Measurements from ENCODE around the gene VPS26C. TPM values are rescaled to one million over a fixed set of nuclear protein-coding genes. Genes with fewer than 3 reads are reported as not detected.

VPS26C gene
- total RNA-seq, 1 experiment from 2014 or later: 56.2 TPM

GRCh38 chr21:37210130-37210529 lies 57.0 kb downstream of the VPS26C start:
- Histone ChIP-seq H3K27me3 (ENCODE audit: control insufficient read depth, insufficient read depth, low read length) (no peaks in the 10 kb centered on the region), H3K36me3 (replicated peaks; ENCODE audit: control insufficient read depth, insufficient read depth, low read length) (no peaks in the 10 kb centered on the region), H3K4me3 (ENCODE audit: insufficient read depth, low read depth, low read length) (no peak overlapping the region)
- DNase-seq: no peak

DNA sequence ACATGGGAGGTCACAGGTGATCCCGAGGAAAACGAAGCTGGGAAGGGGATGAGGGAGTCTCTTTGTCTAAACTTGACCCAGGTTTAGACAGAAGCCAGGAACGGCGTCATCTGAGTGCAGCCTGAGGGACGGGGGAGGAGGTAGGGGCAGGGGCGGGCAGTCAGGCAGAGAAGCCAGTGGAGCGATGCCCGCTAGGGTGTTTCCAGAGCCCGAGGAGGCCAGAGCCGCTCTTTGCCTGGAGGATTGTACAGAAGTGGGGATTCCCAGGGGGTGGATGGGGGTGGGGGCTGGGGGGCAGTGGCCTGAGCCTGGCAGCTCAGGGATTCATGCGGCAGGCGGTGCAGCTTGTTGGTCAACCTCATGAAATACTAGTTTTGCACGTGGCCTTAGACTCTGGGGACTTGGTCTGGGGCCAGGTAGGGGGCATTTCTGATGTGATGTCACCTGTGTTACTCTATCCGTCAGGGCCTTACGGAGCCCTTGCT lies 58.4 kb downstream of the VPS26C start:
- no peak for DNase-seq
- Histone ChIP-seq H3K4me3 (ENCODE audit: insufficient read depth, low read depth, low read length) (no peak overlapping the region), H3K36me3 (replicated peaks; ENCODE audit: control insufficient read depth, insufficient read depth, low read length) (no peaks in the 10 kb centered on the region), H3K27me3 (ENCODE audit: control insufficient read depth, insufficient read depth, low read length) (no peaks in the 10 kb centered on the region)

DNA sequence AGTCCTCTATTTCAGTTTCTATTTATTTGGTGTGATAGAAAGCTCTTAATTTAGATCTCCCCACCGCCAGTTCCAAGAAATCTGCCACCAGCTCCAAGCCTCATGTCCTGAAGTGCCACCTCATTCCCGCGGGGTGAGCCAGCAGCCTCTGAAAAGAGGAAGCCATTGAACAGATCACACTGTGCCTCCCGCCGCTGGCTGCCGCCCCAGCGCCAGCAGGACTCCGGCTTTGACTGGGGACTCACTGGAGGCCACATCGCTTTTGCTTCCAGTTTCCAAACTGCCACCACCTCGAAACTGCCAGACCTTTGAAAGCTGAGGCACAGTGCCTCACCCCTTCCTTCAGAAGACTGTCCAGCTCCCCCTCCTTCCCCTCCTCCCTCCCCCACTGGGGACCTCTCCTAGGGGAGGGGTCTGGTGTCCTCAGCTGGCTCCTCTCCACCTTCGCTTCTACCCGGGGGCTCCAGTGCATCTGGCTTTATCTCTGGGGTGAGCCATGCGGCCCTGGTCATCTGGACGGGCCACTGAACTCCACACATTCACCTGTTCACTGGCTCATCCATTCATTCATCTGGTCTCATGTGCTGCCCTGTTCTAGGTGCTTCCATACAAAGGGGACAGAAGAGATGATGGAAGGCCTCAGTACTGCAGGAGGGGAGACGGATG lies 58.9 kb downstream of the VPS26C start:
- no peak for DNase-seq
- no peaks in the 10 kb centered on the region for H3K36me3 ChIP-seq (replicated peaks; ENCODE audit: control insufficient read depth, insufficient read depth, low read length)
- H3K27me3 ChIP-seq (ENCODE audit: control insufficient read depth, insufficient read depth, low read length): no peaks in the 10 kb centered on the region
- no peak overlapping the region for H3K4me3 ChIP-seq (ENCODE audit: insufficient read depth, low read depth, low read length)

- no peak for DNase-seq
- H3K4me3 ChIP-seq (ENCODE audit: insufficient read depth, low read depth, low read length): no peak overlapping the region
- H3K27me3 ChIP-seq (ENCODE audit: control insufficient read depth, insufficient read depth, low read length): no peaks in the 10 kb centered on the region
- H3K36me3 ChIP-seq (replicated peaks; ENCODE audit: control insufficient read depth, insufficient read depth, low read length): no peaks in the 10 kb centered on the region
Observed at GRCh38 chr21:37207441-37208009, 59.6 kb downstream of the VPS26C start.

GRCh38 chr21:37206496-37206895 lies 60.6 kb downstream of the VPS26C start:
- no peaks in the 10 kb centered on the region for H3K27me3 ChIP-seq (ENCODE audit: control insufficient read depth, insufficient read depth, low read length)
- DNase-seq: no peak
- H3K4me3 ChIP-seq (ENCODE audit: insufficient read depth, low read depth, low read length): no peak overlapping the region
- no peaks in the 10 kb centered on the region for H3K36me3 ChIP-seq (replicated peaks; ENCODE audit: control insufficient read depth, insufficient read depth, low read length)

DNA sequence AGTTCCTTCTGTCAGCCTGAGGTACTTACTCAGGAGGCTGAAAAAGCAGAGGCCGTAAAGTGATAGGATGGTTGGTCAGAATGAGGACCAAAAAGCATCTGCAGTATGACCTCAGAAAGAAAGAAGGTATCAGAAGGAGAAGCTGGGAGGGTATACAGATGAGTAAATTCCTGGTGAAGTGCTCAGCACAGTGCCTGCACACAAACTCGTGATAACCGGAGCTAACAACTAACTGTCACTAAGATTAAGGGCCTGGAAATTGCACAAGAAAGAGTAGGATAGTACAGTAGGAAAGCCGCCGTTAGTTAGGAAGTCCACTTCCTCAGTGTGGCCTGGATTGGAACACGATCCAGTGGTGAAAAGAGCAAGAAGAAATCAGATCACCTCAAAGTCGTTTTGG lies 62.6 kb downstream of the VPS26C start:
- Histone ChIP-seq H3K27me3 (ENCODE audit: control insufficient read depth, insufficient read depth, low read length) (no peaks in the 10 kb centered on the region), H3K4me3 (ENCODE audit: insufficient read depth, low read depth, low read length) (no peak overlapping the region), H3K36me3 (replicated peaks; ENCODE audit: control insufficient read depth, insufficient read depth, low read length) (no peaks in the 10 kb centered on the region)
- DNase-seq: no peak

DNA sequence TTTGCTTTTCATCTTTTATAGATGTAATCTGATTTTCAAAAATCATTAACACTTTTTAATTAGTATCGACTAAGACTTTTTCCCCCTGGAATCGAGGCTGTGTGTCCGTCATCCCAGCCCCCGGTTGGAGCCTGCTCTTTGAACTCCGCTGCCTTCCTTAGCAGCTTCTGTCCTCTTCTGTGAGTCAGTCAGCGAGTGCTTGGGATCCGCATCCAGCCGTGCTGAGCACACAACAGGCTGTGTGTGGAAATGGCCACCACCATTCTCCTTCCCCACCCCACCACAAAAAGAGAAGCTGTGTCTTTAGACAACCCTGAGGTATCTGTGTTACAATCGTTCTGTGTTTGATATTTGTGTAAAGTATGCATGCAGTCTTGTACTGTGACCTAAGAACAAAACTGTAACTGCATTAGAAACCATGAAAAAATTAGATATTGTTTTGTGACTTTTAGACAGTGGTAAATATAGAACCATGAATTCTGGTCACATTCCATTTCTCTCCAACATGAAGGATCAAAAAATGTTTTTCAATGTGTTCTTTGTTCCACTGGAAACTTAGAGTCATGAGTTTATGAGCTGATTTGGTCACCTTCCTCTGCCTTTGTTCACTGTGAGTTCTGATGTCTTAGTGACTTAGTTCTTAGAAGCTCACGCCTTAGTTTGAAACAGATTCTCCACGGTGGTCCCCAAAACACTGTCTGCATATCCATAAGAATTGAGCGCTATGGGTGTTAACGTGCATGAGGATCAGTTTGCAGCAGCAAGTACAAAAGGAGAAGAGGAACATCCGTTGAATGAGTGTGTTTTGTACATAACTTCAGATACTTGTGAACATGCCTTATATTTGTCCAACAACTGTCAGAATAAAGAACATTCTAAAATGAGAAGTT lies 64.7 kb downstream of the VPS26C start:
- H3K4me3 ChIP-seq (ENCODE audit: insufficient read depth, low read depth, low read length): no peak overlapping the region
- H3K27me3 ChIP-seq (ENCODE audit: control insufficient read depth, insufficient read depth, low read length): no peaks in the 10 kb centered on the region
- no peaks in the 10 kb centered on the region for H3K36me3 ChIP-seq (replicated peaks; ENCODE audit: control insufficient read depth, insufficient read depth, low read length)
- DNase-seq: no peak

DNA sequence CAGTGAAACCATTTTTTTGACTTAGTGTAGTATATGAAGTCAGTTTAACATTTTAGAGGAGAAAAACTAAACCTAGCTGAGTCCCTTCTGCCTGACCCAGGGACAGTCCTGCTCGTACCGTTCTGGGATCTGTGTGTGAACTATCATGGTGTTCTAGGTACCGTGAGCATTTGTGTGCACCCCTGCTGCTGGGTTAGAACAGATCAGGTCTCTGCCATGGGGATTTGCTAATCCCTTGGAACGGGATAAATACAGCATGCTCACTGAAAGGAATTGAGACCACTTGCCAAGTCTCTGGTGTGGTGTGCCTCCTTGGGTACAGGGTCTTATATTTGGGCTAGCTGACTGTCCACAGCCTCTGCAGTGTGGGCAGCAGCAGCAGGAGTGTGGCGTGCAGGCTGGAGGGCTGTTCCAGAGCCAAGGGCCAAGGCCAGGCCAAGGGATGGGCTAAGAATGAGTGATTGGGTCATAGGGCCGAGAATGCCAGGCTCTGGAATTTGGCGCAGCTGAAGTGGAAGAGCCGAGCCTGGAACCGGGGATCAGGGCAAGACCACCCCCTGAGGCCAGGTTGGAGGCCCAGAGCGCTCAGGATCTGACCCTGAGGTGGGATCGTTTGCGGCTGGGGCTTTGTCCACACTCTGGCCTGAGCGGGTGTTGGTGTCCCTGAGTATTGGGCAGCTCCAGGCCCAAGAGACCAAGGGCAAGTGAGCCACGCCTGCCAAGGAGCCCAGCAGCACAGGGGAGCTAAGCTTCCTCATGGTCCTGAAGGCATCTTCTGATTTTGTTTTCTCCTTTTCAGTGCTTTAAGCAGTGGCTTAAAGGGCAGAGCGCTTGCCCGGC lies 66.3 kb downstream of the VPS26C start:
- no peak overlapping the region for H3K4me3 ChIP-seq (ENCODE audit: insufficient read depth, low read depth, low read length)
- no peaks in the 10 kb centered on the region for H3K27me3 ChIP-seq (ENCODE audit: control insufficient read depth, insufficient read depth, low read length)
- no peaks in the 10 kb centered on the region for H3K36me3 ChIP-seq (replicated peaks; ENCODE audit: control insufficient read depth, insufficient read depth, low read length)
- no peak for DNase-seq

- DNase-seq: no peak
- H3K4me3 ChIP-seq (ENCODE audit: insufficient read depth, low read depth, low read length): no peak overlapping the region
- no peaks in the 10 kb centered on the region for H3K36me3 ChIP-seq (replicated peaks; ENCODE audit: control insufficient read depth, insufficient read depth, low read length)
- H3K27me3 ChIP-seq (ENCODE audit: control insufficient read depth, insufficient read depth, low read length): no peaks in the 10 kb centered on the region
Observed at GRCh38 chr21:37199057-37199924, 67.8 kb downstream of the VPS26C start.

- H3K27me3 ChIP-seq (ENCODE audit: control insufficient read depth, insufficient read depth, low read length): no peaks in the 10 kb centered on the region
Observed at GRCh38 chr21:37197746-37198145, 69.4 kb downstream of the VPS26C start.

DNA sequence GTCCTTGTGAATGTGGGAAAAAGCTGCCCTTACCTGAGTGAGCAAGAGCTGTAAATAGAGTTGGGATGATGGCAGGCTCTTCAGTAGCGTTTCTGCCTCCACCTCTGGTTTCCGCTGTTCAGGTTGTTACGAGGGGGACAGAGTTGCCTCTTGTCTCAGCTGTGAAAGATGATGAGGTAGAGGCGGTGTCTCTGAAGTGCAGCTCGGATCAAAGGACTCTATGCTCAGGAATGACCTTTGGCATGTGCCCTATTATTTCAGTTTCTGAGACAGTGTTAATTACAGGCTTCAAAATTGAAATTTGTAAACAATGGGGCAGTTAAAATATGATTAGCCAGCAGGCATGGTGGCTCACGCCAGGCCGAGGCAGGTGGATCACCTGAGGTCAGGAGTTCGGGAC lies 70.3 kb downstream of the VPS26C start:
- H3K27me3 ChIP-seq (ENCODE audit: control insufficient read depth, insufficient read depth, low read length): no peaks in the 10 kb centered on the region
- no peak for DNase-seq
- no peaks in the 10 kb centered on the region for H3K36me3 ChIP-seq (replicated peaks; ENCODE audit: control insufficient read depth, insufficient read depth, low read length)
- no peak overlapping the region for H3K4me3 ChIP-seq (ENCODE audit: insufficient read depth, low read depth, low read length)

More at GRCh38 chr21:37197746-37198145, 69.4 kb downstream of the VPS26C start:
- DNase-seq: no peak
- Histone ChIP-seq H3K4me3 (ENCODE audit: insufficient read depth, low read depth, low read length) (no peak overlapping the region), H3K36me3 (replicated peaks; ENCODE audit: control insufficient read depth, insufficient read depth, low read length) (no peaks in the 10 kb centered on the region)

DNA sequence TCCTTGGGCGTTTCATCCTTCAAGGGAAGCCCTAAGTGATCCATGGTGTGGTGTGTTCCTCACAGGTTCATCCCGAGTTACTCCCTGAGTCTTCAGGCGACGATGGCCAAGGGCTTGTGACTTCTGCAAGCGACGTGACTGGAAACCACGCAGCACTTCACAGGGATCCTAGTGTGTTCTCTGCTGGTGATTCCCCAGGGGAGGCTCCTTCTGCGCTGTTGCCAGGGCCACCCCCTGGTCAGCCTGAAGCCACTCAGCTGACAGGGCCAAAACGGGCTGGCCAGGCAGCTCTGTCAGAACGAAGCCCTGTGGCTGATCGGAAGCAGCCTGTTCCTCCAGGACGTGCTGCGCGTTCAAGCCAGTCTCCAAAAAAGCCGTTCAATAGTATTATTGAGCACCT lies 71.5 kb downstream of the VPS26C start:
- Histone ChIP-seq H3K4me3 (ENCODE audit: insufficient read depth, low read depth, low read length) (no peak overlapping the region), H3K36me3 (replicated peaks; ENCODE audit: control insufficient read depth, insufficient read depth, low read length) (no peaks in the 10 kb centered on the region), H3K27me3 (ENCODE audit: control insufficient read depth, insufficient read depth, low read length) (no peaks in the 10 kb centered on the region)
- no peak for DNase-seq

GRCh38 chr21:37195059-37195458 lies 72.1 kb downstream of the VPS26C start:
- no peak for DNase-seq
- H3K4me3 ChIP-seq (ENCODE audit: insufficient read depth, low read depth, low read length): no peak overlapping the region

More at GRCh38 chr21:37195059-37195458, 72.1 kb downstream of the VPS26C start:
- H3K27me3 ChIP-seq (ENCODE audit: control insufficient read depth, insufficient read depth, low read length): no peaks in the 10 kb centered on the region
- no peaks in the 10 kb centered on the region for H3K36me3 ChIP-seq (replicated peaks; ENCODE audit: control insufficient read depth, insufficient read depth, low read length)
